GM06990 (cell line): ENCODE results near the gene MIEN1.
"Not testable (repeated sequence)": the region's sequence is repeated elsewhere in the genome, so short reads cannot be mapped to it uniquely, and the experiment has no call there.

Source experiments
- DNase-seq: peaks from one replicate; pipeline ENCODE4 v3.0.0-alpha.2; 2011; ENCODE audit not compliant: insufficient read length; ENCODE audit errors: extremely low read depth
- H3K27me3 ChIP-seq: replicated peaks from 2 replicates; pipeline ENCODE4 v1.6.0; 2011; ENCODE audit warnings: low read length; ENCODE audit not compliant: control insufficient read depth, insufficient read depth
- H3K36me3 ChIP-seq: 2 replicates; pipeline ENCODE4 v1.5.1; 2011; ENCODE audit warnings: low read length; ENCODE audit not compliant: control insufficient read depth, insufficient read depth
- H3K4me3 ChIP-seq: replicated peaks from 2 replicates; pipeline ENCODE4 v1.5.1; 2011; ENCODE audit warnings: low read depth, mild to moderate bottlenecking, control low read depth, low read length
- TF ChIP-seq, protein P1 (sequence below): IDR thresholded peaks from 2 replicates; pipeline ENCODE4 v1.5.1; 2011; ENCODE audit warnings: low read length, control low read depth, mild to moderate bottlenecking, inconsistent platforms; ENCODE audit not compliant: insufficient read depth, poor library complexity, severe bottlenecking

The MIEN1 gene

DNA sequence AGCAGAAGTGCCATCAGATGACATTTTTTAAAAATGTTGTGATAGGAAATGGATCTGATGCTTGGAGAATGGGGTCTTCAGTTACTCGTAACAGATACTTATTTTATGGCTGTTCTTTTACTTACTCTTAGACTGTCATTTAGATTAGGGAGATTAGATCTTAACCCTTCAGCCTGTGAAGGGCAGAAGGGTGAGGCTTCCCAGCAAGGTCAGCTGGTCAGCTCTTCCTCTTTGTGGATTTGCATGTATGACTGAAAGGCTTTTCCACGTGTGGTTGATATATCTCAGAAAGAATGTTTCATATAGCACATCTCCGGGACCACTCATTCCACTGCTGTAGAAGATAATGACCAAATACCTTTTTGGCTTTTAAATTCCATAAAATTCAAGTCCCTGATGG lies 34.8 kb upstream of the MIEN1 start:
- H3K4me3 ChIP-seq = no peak overlapping the region
- no peak for DNase-seq
- peaks cover 41% of the 10 kb centered on the region for H3K36me3 ChIP-seq
- TF ChIP-seq, protein P1, sequence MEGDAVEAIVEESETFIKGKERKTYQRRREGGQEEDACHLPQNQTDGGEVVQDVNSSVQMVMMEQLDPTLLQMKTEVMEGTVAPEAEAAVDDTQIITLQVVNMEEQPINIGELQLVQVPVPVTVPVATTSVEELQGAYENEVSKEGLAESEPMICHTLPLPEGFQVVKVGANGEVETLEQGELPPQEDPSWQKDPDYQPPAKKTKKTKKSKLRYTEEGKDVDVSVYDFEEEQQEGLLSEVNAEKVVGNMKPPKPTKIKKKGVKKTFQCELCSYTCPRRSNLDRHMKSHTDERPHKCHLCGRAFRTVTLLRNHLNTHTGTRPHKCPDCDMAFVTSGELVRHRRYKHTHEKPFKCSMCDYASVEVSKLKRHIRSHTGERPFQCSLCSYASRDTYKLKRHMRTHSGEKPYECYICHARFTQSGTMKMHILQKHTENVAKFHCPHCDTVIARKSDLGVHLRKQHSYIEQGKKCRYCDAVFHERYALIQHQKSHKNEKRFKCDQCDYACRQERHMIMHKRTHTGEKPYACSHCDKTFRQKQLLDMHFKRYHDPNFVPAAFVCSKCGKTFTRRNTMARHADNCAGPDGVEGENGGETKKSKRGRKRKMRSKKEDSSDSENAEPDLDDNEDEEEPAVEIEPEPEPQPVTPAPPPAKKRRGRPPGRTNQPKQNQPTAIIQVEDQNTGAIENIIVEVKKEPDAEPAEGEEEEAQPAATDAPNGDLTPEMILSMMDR = no peak
- H3K27me3 ChIP-seq = no peaks in the 10 kb centered on the region

DNA sequence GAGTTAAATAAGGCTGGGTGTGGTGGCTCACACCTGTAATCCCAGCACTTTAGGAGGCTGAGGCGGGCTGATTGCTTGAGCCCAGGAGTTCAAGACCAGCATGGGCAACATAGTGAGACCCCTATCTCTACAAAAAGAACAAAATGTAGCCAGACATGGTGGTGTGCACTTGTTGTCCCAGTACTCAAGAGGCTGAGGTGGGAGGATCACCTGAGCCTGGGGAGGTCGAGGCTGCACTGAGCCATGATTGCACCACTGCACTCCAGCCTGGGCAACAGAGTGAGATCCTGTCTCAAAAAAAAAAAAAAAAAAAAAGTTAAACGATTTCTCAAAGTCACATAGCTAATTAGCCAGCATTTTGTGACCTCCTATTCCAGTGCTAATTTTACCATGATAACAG lies 33.8 kb upstream of the MIEN1 start:
- not testable (repeated sequence) for DNase-seq, H3K4me3 ChIP-seq, H3K27me3 ChIP-seq
- peaks cover 37% of the 10 kb centered on the region for H3K36me3 ChIP-seq

DNA sequence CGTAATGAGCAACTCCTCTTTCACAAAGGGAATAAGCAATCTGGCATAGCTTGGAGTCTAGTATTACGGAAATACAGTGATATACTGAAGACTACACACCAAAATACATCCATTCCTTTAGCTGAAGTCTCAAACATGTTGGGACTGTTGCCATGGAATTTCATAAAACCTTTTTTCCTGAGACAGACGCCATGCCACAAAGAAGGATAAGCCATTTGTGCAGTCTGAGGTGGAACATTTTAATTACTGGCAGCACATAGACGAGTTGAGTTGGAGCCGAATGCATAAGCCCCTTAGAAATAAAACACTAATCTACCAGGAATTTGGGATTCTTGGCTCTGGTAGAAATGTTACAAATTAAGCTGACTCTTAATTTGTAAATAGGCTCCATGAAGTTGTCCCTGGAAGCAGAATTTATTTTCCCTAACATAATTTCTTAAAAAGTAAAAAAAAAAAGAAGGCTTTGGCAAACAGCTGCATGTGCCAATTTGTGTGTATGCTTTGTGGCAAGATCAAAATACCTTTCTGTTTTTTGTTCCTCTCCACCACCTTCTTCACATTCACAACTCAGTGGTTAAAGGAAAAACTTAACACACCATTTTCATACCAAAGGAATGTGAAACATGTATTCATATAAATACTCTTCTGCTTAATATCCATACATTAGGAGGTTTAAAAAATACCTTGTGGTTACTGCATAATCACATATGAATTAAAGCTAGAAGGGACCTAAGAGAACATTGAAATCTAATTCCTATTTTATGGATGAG lies 32.9 kb upstream of the MIEN1 start:
- no peak for DNase-seq
- Histone ChIP-seq H3K36me3 (peaks cover 30% of the 10 kb centered on the region), H3K27me3 (no peaks in the 10 kb centered on the region), H3K4me3 (no peak overlapping the region)
- TF ChIP-seq, protein P1 = no peak

DNA sequence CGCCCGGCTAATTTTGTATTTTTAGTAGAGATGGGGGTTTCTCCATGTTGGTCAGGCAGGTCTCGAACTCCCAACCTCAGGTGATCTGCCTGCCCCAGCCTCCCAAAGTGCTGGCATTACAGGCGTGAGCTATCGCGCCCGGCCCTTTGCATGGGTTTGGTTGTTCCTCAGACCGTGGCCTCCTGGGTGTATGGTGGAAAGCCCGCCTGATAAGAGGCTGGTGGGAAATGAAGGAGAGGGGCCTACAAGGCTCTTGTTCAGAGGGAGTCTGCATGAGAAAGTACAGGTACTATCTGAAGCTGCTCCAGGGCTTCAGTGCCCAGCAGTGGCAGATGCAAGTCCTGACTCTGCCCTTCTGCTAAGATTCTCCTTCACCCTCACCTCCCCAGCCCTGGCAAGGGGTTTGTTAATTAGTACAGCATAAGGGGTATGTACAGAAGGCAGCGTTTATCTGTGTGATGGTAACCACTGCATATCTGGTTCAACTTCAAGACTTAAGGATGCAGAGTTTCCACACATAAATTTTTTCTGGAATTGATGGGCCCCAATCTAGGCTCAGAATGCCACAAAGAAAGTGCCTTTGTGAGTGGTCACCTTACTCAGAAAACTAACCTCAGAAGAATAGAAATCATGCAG lies 31.6 kb upstream of the MIEN1 start:
- Histone ChIP-seq H3K4me3 (no peak overlapping the region), H3K36me3 (peaks cover 28% of the 10 kb centered on the region), H3K27me3 (no peaks in the 10 kb centered on the region)
- TF ChIP-seq, protein P1 = no peak
- no peak for DNase-seq

DNA sequence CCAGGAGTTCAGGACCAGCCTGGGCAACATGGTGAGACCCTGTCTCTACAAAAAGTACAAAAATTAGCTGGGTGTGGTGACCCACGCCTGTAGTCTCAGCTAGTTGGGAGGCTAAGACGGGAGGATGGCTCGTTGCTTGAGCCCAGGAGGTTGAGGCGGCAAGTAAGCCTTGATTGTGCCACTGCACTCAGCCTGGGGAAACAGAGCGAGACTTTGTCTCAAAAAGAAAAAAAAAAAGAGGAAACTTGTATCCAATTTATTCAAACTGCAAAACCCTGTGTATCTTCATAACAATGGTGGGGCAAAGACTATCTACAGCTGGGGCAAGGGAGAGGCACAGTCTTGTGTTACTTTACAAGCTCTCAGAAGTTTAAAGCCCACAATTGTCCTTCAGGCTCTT lies 28.9 kb upstream of the MIEN1 start:
- DNase-seq = no peak
- no peaks in the 10 kb centered on the region for H3K27me3 ChIP-seq
- H3K4me3 ChIP-seq = no peak overlapping the region
- TF ChIP-seq, protein P1 = no peak
- peaks cover 7% of the 10 kb centered on the region for H3K36me3 ChIP-seq
